ENCODE results near the gene CFAP69.

GRCh38 chr7:90243556-90243955 is 1.4 kb upstream of the CFAP69 start:
- TF ChIP-seq, protein P1, sequence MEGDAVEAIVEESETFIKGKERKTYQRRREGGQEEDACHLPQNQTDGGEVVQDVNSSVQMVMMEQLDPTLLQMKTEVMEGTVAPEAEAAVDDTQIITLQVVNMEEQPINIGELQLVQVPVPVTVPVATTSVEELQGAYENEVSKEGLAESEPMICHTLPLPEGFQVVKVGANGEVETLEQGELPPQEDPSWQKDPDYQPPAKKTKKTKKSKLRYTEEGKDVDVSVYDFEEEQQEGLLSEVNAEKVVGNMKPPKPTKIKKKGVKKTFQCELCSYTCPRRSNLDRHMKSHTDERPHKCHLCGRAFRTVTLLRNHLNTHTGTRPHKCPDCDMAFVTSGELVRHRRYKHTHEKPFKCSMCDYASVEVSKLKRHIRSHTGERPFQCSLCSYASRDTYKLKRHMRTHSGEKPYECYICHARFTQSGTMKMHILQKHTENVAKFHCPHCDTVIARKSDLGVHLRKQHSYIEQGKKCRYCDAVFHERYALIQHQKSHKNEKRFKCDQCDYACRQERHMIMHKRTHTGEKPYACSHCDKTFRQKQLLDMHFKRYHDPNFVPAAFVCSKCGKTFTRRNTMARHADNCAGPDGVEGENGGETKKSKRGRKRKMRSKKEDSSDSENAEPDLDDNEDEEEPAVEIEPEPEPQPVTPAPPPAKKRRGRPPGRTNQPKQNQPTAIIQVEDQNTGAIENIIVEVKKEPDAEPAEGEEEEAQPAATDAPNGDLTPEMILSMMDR (IDR thresholded peaks at IDR 0.05), result no peak
- TF ChIP-seq POLR2AphosphoS5 (IDR thresholded peaks at IDR 0.05), result no peak
